ENCODE results near the gene TEX22.

DNA sequence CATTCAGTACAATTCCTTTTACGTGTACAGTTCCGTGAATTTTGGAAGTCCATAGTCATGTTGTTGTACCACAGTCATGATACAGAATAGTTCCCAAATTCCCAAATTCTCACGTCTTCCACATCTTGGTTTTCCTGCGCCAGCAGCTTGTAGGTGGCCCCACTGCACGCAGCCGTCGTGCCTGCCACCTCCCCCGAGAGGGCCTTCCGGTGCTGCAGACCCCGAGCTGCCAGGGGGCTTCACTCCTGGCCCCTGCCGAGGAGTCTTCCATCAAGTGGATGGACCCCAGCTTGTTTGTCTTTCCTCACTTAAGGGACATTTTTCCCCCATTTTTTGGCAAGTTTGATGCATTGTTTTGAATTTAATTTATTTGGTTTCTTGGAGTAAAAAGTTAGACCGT lies 38.1 kb downstream of the TEX22 start:
- TF ChIP-seq, protein P1, sequence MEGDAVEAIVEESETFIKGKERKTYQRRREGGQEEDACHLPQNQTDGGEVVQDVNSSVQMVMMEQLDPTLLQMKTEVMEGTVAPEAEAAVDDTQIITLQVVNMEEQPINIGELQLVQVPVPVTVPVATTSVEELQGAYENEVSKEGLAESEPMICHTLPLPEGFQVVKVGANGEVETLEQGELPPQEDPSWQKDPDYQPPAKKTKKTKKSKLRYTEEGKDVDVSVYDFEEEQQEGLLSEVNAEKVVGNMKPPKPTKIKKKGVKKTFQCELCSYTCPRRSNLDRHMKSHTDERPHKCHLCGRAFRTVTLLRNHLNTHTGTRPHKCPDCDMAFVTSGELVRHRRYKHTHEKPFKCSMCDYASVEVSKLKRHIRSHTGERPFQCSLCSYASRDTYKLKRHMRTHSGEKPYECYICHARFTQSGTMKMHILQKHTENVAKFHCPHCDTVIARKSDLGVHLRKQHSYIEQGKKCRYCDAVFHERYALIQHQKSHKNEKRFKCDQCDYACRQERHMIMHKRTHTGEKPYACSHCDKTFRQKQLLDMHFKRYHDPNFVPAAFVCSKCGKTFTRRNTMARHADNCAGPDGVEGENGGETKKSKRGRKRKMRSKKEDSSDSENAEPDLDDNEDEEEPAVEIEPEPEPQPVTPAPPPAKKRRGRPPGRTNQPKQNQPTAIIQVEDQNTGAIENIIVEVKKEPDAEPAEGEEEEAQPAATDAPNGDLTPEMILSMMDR (IDR thresholded peaks at IDR 0.05): no peak
- TF ChIP-seq, protein P2, sequence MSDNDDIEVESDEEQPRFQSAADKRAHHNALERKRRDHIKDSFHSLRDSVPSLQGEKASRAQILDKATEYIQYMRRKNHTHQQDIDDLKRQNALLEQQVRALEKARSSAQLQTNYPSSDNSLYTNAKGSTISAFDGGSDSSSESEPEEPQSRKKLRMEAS (CRISPR knock-in tag; IDR thresholded peaks at IDR 0.05): no peak
- TF ChIP-seq, protein P3, sequence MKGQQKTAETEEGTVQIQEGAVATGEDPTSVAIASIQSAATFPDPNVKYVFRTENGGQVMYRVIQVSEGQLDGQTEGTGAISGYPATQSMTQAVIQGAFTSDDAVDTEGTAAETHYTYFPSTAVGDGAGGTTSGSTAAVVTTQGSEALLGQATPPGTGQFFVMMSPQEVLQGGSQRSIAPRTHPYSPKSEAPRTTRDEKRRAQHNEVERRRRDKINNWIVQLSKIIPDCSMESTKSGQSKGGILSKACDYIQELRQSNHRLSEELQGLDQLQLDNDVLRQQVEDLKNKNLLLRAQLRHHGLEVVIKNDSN (CRISPR knock-in tag; IDR thresholded peaks at IDR 0.05): no peak
- no peak for TF ChIP-seq TCF7 (CRISPR knock-in tag; IDR thresholded peaks at IDR 0.05; ENCODE audit: low read depth)
- no peak for TF ChIP-seq JAZF1 (CRISPR knock-in tag; IDR thresholded peaks at IDR 0.05)
- TF ChIP-seq ZNF121 (CRISPR knock-in tag; IDR thresholded peaks at IDR 0.05): no peak
- TF ChIP-seq JUN (CRISPR knock-in tag; IDR thresholded peaks at IDR 0.05): no peak
- TF ChIP-seq, protein P4, sequence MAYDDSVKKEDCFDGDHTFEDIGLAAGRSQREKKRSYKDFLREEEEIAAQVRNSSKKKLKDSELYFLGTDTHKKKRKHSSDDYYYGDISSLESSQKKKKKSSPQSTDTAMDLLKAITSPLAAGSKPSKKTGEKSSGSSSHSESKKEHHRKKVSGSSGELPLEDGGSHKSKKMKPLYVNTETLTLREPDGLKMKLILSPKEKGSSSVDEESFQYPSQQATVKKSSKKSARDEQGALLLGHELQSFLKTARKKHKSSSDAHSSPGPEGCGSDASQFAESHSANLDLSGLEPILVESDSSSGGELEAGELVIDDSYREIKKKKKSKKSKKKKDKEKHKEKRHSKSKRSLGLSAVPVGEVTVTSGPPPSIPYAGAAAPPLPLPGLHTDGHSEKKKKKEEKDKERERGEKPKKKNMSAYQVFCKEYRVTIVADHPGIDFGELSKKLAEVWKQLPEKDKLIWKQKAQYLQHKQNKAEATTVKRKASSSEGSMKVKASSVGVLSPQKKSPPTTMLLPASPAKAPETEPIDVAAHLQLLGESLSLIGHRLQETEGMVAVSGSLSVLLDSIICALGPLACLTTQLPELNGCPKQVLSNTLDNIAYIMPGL (CRISPR knock-in tag; IDR thresholded peaks at IDR 0.05): no peak
- no peak for TF ChIP-seq ZBTB21 (CRISPR knock-in tag; IDR thresholded peaks at IDR 0.05; ENCODE audit: borderline replicate concordance)
- TF ChIP-seq ZNF416 (CRISPR knock-in tag; IDR thresholded peaks at IDR 0.05): no peak
- TF ChIP-seq NFYB (CRISPR knock-in tag; conservative IDR thresholded peaks at IDR 0.05; ENCODE audit: low read depth): no peak
- TF ChIP-seq RELA (CRISPR knock-in tag; IDR thresholded peaks at IDR 0.05; ENCODE audit: borderline replicate concordance): no peak
- TF ChIP-seq CREB1 (CRISPR knock-in tag; IDR thresholded peaks at IDR 0.05): no peak

Measured in WTC11 (cell line).